ENCODE results near the gene BLOC1S6. TPM values are rescaled to one million over a fixed set of nuclear protein-coding genes. Genes with fewer than 3 reads are reported as not detected.
A peak's percentile ranks its signal among the peaks of the same experiment; 100 is the strongest.

The BLOC1S6 gene
- total and polyA plus RNA-seq, 8 donors: 37.0 to 54.0 (median 50.2) TPM

- intact Hi-C loops (cut with DNase I): no loop called here
- TF ChIP-seq CTCF (IDR thresholded peaks at IDR 0.05): no peak
Measured at GRCh38 chr15:45604326-45604725, 17.1 kb downstream of the BLOC1S6 start.

GRCh38 chr15:45606413-45606812, 19.2 kb downstream of the BLOC1S6 start:
- no peak overlapping the region for H3K4me3 ChIP-seq
- ATAC-seq: no peak
- no peaks in the 10 kb centered on the region for H3K27me3 ChIP-seq
- no peak for DNase-seq
- intact Hi-C loops (cut with DNase I): no loop called here
- H3K27ac ChIP-seq: no peak overlapping the region
- no peak for TF ChIP-seq CTCF (IDR thresholded peaks at IDR 0.05)
- H3K36me3 ChIP-seq: peaks cover 0 to 45% of the 10 kb centered on the region in 2 donors
- H3K4me1 ChIP-seq: peaks cover 0 to 18% of the 10 kb centered on the region in 2 donors
- no peaks in the 10 kb centered on the region for H3K9me3 ChIP-seq

More at GRCh38 chr15:45604326-45604725, 17.1 kb downstream of the BLOC1S6 start:
- DNase-seq (no peak), ATAC-seq (peak; percentile 46)
- Histone ChIP-seq H3K27ac (peak overlapping the region in 1 of 2 donors; percentile 15), H3K4me3 (no peak overlapping the region), H3K9me3 (no peaks in the 10 kb centered on the region), H3K4me1 (peaks cover 0 to 18% of the 10 kb centered on the region in 2 donors), H3K36me3 (peaks cover 0 to 39% of the 10 kb centered on the region in 2 donors), H3K27me3 (no peaks in the 10 kb centered on the region)

GRCh38 chr15:45606841-45607240, 19.7 kb downstream of the BLOC1S6 start:
- intact Hi-C loops (cut with DNase I): no loop called here
- Histone ChIP-seq H3K9me3 (no peaks in the 10 kb centered on the region), H3K4me1 (peaks cover 0 to 18% of the 10 kb centered on the region in 2 donors), H3K4me3 (no peak overlapping the region), H3K27me3 (no peaks in the 10 kb centered on the region), H3K27ac (no peak overlapping the region), H3K36me3 (peaks cover 0 to 45% of the 10 kb centered on the region in 2 donors)
- TF ChIP-seq CTCF (IDR thresholded peaks at IDR 0.05): no peak
- DNase-seq (no peak), ATAC-seq (no peak)

DNA sequence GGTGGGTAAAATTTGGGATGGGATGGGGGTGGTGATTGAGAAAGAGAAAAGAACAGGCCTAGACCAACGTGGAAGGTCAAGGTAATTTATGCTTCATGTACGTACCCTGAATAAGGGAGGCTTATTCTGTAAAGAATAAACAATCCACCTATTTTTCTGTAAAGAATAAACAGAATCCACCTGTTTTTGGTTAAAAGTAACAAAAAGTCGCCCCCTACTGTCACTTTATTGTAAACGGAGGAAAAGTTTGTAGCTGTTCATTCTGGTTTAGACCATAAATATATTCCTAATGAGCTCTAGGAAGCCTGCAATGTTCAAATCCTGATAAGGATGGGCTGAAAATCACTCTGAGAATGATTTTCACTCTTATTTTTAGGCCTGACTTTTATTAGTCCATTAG, 24.1 kb downstream of the BLOC1S6 start:
- Histone ChIP-seq H3K9me3 (no peaks in the 10 kb centered on the region), H3K4me3 (no peak overlapping the region), H3K4me1 (no peaks in the 10 kb centered on the region), H3K36me3 (peaks cover 0 to 33% of the 10 kb centered on the region in 2 donors), H3K27ac (no peak overlapping the region), H3K27me3 (no peaks in the 10 kb centered on the region)
- ATAC-seq: no peak
- intact Hi-C loops (cut with DNase I): loop anchor here in 1 of 2 donors (5.0 kb wide), 1 partner anchor 154 kb away; no protein-coding TSS in a partner anchor
- no peak for DNase-seq
- TF ChIP-seq CTCF (IDR thresholded peaks at IDR 0.05): peak; percentile 18 to 27

- DNase-seq (no peak), ATAC-seq (no peak)
- no peak for TF ChIP-seq CTCF (IDR thresholded peaks at IDR 0.05)
- Histone ChIP-seq H3K4me3 (no peak overlapping the region), H3K36me3 (peaks cover 0 to 19% of the 10 kb centered on the region in 2 donors), H3K27ac (no peak overlapping the region), H3K9me3 (no peaks in the 10 kb centered on the region), H3K4me1 (no peaks in the 10 kb centered on the region), H3K27me3 (no peaks in the 10 kb centered on the region)
- intact Hi-C loops (cut with DNase I): loop anchor here in 1 of 2 donors (5.0 kb wide), 1 partner anchor 156 kb away; no protein-coding TSS in a partner anchor
Measured at GRCh38 chr15:45612790-45613415, 25.7 kb downstream of the BLOC1S6 start.
